HG02588 (cell line): ENCODE measurements around the gene CDH22.

Experiments used
- ATAC-seq: cut with Tn5 transposase; IDR thresholded peaks from one replicate; pipeline ENCODE4 v1.9.1; 2021; ENCODE audit warnings: mild to moderate bottlenecking, moderate library complexity; ENCODE audit not compliant: unreplicated experiment

Gene CDH22

DNA sequence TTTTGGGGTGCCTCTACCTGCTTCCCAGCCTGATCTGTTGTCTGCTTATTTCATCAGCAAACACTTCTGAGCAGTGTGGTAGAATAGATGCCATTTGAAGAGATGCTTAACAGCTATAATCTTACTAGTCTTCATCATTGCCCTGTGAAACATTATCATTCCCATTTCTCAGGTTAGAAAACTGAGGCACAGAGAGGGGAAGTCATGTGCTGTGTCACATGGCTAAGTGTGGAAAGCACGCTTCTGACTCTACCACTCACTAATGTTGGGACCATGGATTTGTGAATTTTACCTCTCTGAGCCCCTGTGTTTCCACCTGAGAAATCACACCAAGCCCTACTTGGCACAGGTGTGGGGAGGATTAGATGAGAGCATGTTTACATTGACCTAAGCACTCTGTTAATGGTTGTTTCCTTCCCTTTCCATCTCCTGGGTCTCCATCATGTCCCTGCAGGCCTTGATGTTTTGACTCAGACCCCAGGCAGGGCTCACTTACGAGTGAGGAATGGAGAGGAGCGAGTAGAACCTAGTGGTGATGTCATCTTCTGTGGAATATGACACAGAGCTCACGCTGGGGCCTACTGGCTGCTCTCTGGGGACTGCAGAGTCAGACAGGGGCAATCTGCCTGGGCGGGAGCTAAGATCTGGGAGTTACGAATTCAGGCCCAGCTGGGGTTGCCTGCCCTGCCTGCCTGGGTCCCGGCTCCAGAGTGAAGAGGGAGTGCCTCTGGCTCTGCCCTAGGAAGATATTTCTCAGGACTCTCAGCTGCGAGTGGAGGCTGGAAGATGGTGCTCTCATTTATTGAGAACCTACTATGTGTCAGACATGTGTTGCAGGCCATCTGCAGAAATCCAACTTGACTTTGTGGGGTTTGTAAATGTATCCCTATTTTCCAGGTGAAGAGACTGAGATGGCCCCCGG is 64.3 kb downstream of the CDH22 start:
- ATAC-seq = no peak

GRCh38 chr20:46242390-46242789 is 65.9 kb downstream of the CDH22 start:
- no peak for ATAC-seq

GRCh38 chr20:46240881-46241280 is 67.4 kb downstream of the CDH22 start:
- ATAC-seq = no peak

DNA sequence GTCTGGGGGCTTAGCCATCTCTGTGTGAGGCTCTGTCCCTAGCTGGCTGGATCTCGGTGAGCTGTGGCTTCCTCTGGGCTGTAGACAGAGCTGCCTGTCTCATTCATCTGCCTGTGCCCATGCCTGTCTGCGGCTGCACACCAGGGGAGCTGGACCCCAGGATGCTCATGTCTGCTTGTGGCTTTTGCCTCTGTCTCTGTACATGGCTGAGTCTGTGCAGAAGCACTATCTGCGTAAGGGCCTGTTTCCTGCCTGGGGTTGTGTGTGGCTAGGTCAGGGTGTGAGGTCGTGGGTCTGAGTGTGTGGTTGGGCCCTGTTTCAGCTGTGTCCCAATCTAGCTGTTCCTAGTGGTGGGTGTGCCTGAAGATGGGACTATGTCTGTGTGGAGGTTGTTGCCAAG is 68.2 kb downstream of the CDH22 start:
- ATAC-seq = no peak

GRCh38 chr20:46237736-46238135 is 70.6 kb downstream of the CDH22 start:
- no peak for ATAC-seq

DNA sequence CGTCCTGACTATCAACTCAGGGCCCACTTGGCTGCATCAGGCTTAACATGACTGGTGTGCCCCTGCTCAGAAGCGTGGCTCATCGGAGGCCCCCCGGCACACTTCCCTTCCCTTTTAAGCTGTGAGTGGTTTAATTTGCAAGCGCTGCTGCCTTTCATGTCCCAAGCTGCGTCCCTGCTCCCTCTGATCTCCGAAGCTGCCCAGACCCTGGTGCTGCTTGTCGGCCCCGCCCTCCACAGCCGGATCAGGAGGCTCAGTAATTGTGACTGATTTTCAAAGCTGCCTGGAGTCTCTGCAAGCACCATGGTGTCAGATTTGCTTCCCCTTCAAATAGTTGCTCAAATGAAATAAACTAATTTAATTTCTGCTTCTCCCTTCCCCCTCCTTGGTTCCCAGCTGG is 71.1 kb downstream of the CDH22 start:
- no peak for ATAC-seq

DNA sequence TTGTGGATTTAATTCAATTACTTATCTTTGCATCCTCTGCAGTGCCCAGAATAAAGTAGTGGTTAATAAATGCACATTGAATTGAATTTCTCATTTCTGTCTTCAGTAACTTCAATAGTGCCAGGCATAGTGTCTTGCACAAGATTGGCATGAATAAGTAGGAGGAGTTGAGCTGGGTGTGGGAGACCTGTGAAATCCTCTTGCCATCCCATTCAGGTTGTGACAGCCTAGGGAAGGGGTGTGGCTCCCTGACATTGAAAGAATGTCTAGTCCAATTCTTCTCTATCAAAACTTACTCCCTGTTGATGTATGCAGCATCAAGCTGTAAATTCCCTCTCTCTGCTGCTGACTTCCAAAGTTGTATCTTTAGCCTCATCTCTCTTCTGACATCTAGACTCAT is 73.2 kb downstream of the CDH22 start:
- no peak for ATAC-seq

GRCh38 chr20:46233701-46234100 is 74.6 kb downstream of the CDH22 start:
- ATAC-seq = no peak

DNA sequence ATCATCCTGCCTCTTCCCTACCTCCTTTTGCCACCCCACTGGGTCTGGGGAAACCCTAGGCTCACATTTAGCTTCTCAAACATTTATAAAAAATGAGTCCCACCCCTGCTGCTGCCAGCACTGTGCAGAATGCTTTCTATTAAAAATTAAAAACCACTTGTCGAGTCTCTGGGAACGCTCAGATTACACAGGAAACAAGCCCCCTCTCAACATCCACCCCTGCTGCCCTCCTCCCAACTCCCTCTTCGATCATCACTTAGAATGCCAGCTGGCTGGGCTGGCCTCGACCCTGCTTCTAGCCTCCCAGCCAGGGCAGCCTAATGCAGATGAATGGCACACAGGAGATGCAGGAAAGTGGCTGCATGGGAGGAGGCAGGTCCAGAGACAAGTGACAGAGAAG is 75.8 kb downstream of the CDH22 start:
- no peak for ATAC-seq

DNA sequence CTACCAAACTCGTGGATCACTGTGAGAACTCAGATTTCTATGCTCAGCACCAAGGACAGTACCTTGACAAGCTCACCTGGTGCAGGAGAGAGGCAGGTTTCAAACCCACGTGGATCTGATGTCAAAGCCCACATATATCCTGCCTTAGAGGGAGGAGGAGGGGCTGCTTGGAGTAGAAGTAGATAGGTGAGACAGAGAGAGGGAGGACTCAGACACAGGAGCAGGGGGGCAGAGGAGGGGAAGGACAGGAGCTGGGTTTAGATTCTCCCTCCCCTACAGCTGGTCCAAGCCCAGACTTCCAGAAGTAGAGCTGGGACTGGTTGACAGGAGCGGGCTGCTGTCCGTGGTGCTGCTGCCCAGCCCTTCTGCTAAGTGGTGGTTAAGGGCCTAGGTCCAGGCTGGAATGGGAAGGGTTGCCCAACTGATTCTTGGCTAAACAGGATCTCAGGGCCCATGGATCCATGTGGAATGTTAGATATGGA is 77.5 kb downstream of the CDH22 start:
- no peak for ATAC-seq

DNA sequence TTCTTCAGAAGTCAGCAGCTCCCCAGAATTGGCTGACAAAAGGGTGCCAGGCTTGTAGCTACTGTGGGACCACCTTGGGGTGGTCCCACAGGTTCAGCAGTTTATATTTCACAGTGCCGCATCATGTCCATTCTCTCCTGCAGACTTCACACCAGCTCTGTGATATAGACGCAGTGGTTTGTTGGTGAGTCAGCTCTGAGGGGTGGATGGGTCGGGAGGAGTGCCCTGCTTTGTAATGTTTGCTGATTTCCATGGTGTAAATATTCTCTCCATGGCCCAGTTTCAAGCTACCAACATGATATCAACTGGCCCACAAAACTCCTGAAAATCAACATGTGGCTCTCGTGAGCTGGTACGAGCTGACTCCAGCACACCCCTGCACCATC is 78.2 kb downstream of the CDH22 start:
- ATAC-seq = no peak

DNA sequence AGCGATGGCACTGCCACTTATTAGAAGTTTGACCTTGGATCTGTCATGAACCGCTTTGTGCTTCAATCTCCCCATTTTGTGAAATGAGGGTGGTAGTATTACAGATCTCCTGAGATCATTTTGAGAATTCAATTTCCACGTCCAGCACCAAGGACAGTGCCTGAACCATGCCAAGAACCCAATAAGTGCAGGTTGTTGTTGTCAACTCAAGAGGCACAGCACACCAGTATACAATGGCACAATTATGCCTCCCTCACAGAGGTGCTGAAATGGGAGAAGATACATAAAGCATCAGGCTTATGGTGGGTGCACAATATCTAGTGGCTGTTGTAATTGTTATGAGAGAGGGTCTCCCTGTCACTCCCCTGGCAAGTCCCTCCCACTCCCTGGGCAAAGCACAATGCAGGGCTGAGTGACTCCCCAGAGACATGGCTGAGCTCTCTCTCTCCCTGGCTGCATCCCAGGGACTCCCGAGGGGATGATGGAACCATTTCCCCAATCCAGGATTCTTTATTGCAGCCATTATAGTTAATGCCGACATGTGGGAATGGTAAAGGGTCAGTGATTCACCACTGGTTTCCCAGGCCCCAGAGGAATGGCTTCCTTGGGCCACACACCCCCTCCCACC is 78.7 kb downstream of the CDH22 start:
- no peak for ATAC-seq

DNA sequence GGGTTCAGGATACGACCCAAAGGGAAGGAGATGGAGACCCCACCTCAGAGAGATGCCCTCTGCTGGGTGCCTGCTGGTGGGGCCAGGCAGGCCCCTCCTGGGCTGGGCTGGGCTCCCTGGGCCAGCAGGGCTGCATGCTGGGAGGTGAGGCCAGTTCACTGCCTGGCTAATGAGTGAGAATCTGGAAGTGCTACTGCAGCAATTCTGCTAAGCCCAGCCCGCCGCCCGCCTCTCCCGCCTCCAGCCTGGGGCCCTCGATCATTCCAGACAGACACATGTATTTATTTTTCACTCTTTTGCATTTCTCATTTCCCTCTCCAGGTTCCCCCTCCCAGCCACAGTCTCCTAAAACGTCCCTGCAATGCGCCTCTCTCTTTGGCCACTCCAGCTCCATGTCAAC is 79.6 kb downstream of the CDH22 start:
- ATAC-seq = no peak

DNA sequence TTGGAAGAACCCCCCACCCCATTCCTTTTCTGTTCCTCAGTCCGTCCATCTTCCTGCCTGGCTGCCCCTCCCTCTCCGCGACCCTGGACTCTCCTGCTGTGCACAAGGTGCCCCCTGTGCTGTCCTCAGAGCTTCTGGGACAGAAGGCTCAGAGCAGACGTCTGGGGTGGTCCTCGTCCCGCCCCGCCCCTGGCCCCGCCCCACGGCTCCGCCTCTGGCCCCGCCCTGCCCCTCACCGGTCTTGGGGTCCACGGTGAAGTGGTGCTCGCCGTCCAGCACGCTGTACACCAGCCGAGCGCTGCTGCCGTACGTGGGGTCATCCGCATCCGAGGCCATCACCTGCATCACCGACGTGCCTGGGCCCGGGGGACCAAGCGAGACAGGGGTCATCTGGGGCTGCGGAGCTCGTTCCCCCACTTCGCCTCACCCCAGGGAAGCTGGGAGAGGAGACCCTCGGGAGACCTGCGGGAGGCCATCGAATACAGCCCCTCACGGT is 81.0 kb downstream of the CDH22 start:
- no peak for ATAC-seq

GRCh38 chr20:46226602-46227001 is 81.7 kb downstream of the CDH22 start:
- no peak for ATAC-seq

- no peak for ATAC-seq
Measured at GRCh38 chr20:46222521-46223007, 85.7 kb downstream of the CDH22 start.

DNA sequence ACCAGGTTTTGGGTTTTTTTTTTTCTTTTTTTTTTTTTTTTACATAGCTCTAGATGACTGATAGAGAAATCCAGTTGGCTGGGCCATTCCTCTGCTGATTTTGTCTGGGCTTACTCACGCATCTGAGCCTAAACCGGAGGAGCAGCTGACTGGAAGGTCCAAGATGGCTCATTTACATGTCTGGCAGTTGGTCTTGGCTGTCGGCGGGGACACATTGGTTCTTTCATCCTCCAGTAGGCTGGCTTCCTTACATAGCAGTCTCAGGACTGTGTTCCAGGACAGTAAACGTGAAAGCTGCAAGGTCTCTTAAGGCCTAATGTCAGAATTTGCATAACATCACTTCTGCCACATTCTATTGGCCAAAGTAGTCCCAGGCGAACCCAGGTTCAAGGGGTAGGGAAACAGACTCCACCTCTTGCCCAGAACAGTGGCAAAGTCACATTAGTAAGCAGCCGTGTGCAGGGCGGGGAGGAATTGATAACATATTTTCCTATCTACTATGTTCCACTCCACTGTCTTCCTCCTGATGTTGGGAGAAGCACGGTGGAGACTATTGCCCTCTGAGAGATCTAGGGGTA is 87.0 kb downstream of the CDH22 start:
- ATAC-seq = no peak

- no peak for ATAC-seq
Measured at GRCh38 chr20:46220455-46221207, 87.7 kb downstream of the CDH22 start.

DNA sequence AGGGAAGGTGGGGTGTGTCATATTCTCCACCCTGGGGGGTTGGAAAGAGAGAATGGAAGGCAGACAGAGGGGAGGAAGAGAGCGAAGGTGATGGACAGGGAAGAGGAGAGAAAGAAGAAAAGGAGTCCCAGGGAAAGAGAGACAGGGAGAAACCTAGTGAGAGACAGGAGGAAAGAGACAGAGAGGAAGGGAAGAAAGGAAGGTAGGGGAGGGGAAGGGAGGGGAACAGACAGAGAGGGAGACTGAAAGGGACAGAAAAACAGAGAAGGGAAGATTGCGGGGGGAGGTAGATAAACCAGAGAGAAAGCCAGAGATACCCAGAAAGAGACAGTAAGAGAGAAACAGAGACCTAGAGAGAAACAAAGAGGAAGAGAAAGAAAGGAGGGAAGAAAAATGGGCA is 88.4 kb downstream of the CDH22 start:
- no peak for ATAC-seq

DNA sequence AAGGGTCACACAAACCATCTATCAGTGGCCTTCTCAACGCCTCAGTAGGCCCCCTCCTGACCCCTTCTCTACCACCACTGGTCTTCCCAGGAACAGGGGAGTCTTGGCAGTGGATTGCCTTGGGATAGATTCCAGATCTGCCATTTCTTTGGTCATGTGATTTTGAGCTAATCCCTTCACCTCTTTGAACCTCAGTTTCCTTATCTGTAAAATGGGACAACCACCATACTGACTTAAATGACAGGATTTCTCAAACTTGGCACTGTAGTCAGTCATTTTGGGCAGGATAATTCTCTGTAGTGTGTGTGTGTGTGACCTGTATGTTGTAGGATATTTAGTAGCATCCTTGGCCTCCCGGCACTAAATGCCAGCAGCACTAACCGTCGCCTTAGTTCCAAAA is 89.1 kb downstream of the CDH22 start:
- ATAC-seq = no peak

GRCh38 chr20:46218656-46219055 is 89.6 kb downstream of the CDH22 start:
- ATAC-seq = no peak
